SKM-1 treated with dmso at 0.1 percent for 144 hours (cell line): ENCODE data around the gene POLK.
"Not testable (repeated sequence)": the region's sequence is repeated elsewhere in the genome, so short reads cannot be mapped to it uniquely, and the experiment has no call there.

Experiments
- DNase-seq: peaks from one replicate; lab custom pipeline; 2025; ENCODE audit not compliant: unreplicated experiment; lab: John Stamatoyannopoulos, UW

The POLK gene

DNA sequence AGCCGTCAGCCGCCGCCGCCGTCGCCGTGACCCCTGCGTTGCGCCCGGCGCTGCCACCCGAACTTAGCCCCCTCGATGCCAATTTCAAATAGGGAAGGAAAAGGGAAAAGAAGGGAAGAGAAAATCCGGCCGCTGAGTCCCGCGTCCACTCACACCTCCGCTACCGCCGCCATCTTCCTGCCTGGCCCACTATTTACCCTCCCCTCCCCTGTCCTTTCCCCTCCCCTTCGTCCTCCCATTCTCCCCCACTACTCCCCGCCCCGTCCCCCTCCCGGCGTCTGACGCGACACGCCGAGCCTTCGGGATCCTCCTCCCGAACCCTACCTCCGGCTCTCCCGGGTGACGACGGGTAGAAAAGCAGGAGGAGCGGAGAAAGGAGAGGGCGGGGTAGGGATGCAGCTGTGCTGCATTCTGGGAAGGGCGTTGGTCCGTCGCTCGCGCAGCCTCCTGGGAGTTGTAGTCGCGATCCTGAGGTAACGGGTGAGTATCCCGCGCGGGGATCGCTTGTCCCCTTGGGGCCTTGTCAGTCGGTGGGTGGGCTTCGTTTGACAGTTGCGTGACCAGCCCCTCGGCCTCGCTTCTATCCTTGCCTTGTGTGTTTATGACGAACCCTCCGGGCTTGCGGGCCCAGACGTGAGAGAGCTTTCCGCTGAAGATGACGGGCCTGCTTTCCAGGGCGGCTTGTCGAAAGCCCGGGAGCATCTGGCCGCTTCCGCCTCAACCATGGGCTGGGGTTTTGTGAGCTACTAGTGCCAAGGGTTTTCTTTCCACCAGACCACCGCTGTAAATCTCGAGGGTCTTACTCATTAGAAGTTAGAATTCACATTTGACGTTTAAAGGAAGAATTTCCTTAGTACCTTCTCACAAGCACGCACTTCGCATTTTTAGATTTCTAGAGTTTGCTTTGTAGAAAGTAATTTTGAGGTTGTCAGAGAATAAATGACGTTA lies at the start of gene POLK, which contains the start of gene CERT1:
POLK (plus strand) TSS at position 457 of the 948 bp plus-strand sequence.
CERT1 (minus strand) TSS at position 195 of the 948 bp plus-strand sequence. CDS start 422 bp downstream, outside the sequence.
- DNase-seq, result peak; percentile 97

GRCh38 chr5:75463726-75464125 lies 48.0 kb upstream of the POLK start:
- DNase-seq, result no peak

- no peak for DNase-seq
Measured at GRCh38 chr5:75465480-75465879, 46.2 kb upstream of the POLK start.

DNA sequence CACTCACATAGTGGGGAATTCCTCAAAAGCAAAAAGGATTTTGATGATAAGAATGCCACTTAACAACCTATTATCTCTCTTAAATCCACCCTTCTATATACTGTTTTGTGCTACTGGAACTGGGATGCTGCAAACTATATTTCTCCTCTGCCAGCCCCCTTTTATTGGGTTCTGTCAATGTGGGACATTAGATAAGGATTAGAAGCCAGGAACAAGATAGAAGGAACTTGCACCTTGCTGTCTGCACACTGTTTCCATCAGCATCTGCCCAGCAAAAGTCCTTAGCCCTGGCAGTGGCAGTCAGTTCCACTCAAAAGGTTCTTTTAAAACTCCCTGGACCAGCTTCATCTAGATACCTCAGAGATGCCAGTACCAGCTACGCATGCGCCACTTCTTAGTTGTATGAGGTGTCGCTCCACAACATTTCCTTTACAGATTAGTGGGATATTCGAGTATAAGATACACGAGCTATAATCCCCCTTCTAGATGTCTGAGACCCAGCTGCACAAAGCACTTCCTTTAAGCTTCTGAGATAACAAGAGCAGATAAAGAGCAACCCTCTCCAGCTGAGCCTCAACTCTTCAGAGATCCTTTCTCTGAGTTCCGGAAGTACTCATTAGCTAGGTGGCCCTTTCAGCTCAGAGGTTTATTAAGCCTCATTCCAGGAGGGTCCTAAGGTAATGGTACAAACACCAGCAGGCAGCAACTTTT lies 45.5 kb upstream of the POLK start:
- DNase-seq, result no peak

- no peak for DNase-seq
Measured at GRCh38 chr5:75468593-75468992, 43.1 kb upstream of the POLK start.

DNA sequence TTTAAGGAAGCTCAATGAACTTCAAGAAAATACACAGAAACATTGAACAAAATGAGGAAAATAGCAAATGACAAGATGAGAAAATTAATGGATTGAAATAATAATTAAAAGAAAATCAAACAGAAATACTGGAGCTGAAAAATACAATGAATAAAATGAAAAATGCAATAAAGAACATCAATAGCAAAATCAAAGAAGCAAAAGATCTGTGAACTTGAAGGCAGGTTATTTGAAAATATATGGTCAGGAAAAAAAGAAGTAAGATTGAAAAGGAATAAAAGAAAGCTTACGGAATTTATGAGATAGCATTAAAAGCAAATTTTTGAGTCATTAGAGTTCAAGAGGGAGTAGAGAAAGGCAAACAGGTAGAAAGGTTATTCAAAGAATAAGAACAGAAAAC lies 42.7 kb upstream of the POLK start:
- DNase-seq, result no peak

DNA sequence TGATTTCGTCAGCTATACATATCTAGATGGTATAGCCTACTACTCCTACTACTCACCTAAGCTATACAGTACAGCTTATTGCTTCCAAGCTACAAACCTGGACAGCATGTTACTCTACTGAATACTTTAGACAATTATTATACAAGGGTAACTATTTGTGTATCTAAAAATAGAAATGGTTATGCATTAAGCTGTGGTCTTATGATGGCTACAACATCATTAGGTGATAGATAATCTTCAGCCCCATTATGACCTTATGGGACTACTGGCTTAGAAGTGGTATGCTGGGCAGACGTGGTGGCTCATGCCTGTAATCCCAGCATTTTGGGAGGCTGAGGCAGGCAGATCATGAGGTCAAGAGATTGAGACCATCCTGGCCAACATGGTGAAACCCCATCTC lies 40.5 kb upstream of the POLK start:
- no peak for DNase-seq

DNA sequence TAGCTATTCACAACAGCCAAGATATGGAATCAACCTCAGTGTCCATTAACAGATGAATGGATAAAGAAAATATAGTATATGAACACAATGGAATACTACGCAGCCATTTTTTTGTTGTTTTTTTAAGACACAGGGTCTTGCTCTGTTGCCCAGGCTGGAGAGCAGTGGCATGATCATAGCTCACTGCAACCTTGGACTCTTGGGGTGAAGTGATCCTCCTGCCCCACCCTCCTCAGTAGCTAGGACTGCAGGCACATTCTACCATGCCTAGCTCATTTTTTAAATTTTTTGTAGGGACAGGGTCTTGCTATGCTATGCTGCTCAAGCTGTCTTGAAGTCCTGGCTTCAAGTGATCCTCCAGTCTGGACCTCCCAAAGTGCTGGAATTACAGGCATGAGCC lies 38.7 kb upstream of the POLK start:
- no peak for DNase-seq

DNA sequence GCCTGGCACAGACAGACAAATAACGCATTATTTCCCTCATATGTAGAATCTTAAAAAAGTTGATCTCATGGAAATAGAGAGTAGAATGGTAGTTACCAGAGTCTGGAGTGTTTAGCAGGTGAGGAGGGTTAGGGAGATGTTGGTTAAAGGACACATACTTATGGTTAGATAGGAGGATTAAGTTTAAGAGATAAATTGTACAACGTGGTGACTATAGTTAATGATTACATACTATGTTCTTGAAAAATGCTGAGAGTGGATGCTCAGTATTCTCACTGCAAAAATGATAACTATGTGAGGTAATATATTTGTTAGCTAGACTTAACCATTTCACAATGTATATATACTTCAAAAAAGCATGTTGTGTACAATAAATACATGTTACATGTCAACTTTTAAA lies 38.2 kb upstream of the POLK start:
- DNase-seq, result no peak

DNA sequence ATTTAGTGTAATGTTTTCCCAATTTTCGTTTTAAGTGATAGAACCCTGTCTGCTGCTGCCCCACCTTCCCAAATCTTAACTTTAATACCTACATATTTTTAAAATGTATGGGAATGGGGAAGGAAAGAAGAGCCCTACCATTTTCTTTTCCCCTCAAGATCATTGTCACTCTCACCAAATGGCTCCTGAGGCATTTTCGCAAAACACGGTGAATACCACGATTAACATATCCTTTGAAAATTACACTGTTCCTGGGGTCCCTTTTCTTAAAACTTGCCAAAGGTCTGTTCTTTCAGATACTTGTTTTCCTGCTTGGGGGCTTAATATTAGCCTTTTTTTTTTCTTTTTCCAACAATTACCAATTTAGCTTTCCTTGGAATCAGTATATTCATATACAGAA lies 36.3 kb upstream of the POLK start:
- no peak for DNase-seq

GRCh38 chr5:75481024-75481423 lies 30.7 kb upstream of the POLK start:
- no peak for DNase-seq

GRCh38 chr5:75482482-75482881 lies 29.2 kb upstream of the POLK start:
- no peak for DNase-seq

GRCh38 chr5:75484605-75485004 lies 27.1 kb upstream of the POLK start:
- no peak for DNase-seq

GRCh38 chr5:75489847-75490246 lies 21.8 kb upstream of the POLK start:
- not testable (repeated sequence) for DNase-seq

DNA sequence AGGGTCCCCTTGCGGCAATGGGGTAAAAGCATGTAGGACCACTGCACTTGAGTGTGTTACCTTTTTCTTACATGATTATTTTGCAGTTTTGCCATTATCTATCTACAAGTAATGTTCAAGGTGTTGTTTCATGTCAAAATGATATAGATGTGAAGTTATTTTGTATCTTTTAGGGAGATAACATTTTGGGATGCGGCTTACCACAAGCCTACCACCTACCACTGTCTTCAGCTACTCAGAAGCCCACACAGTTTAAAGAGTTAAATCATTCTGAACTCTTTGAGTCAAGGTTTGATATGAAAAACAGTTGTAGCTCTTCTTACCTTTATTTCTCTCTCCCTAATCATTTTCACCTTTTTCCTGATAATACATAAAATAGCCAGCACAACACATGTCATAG lies 20.1 kb upstream of the POLK start:
- DNase-seq, result no peak

- DNase-seq, result no peak
Measured at GRCh38 chr5:75496026-75496425, 15.7 kb upstream of the POLK start.

DNA sequence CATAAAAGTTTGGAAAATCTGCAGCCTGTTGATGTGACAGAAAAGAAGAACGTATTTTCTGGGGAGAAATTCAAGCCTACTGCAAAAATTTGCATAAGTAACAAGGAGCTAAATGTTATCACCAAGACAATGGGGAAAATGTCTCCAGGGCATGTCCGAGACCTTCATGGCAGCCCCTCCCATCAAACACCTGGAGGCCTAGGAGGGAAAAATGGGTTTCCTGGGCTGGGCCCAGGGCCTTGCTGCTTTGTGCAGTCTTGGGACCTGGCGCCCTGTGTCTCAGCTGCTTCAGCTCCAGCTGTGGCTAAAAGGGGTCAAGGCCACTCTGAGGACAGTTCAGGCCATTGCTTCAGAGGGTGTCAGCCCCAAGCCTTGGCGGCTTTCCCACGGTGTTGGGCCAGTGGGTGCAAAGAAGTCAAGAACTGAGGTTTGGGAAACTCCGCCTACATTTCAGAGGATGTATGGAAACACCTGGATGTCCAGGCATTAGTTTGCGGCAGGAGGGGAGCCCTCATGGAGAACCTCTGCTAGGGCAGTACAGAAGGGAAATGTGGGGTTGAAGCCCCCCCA lies 13.4 kb upstream of the POLK start:
- no peak for DNase-seq

DNA sequence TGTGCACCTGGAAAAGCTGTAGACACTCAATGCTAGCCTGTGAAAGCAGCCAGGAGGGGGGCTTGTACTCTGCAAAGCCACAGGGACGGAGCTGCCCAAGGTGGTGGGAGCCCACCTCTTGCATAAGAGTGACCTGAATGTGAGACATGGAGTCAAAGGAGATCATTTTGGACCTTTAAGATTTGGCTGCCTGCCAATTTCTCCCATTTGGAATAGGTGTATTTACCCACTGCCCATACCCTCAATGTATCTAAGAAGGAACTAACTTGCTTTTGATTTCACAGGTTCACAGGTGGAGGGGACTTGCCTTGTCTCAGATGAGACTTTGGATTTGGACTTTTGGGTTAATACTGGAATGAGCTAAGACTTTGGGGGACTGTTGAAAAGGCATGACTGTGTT lies 12.8 kb upstream of the POLK start:
- DNase-seq, result not testable (repeated sequence)

GRCh38 chr5:75505112-75505511 lies 6.6 kb upstream of the POLK start:
- not testable (repeated sequence) for DNase-seq

- no peak for DNase-seq
Measured at GRCh38 chr5:75507841-75508240, 3.9 kb upstream of the POLK start.

DNA sequence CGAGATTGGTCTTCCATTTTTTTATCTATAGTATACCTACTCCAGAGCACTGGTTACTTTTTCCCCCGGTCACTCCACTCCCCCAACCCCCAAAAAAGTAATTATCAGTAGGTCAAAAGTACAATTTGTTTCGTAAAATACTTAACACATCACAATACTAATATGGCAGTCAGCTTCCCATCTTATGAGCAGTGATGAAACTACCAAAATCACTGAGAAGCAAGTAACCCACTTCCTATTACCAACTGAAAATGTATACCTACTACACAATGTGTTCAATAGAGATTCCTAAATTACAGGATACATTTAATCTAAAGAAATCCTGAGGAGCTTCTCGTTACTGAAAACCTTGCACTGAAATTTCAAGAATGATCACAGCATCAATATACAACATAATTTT lies 2.1 kb upstream of the POLK start:
- peak; percentile 16 for DNase-seq

- DNase-seq, result no peak
Measured at GRCh38 chr5:75509956-75510355, 1.7 kb upstream of the POLK start.
